Epithelial cell of proximal tubule (primary cell): Measurements from ENCODE around the gene LRRN2. TPM values are rescaled to one million over a fixed set of nuclear protein-coding genes. Genes with fewer than 3 reads are reported as not detected.

ENCODE experiments used
- DNase-seq: peaks from one replicate; pipeline ENCODE4 v3.0.0-alpha.2; 2011; ENCODE audit warnings: low read depth
- H3K4me3 ChIP-seq: 2 replicates; pipeline ENCODE4 v1.5.1; 2011; ENCODE audit warnings: low read depth, mild to moderate bottlenecking, low read length
- total RNA-seq: library from RNA; depleted of rRNA; stranded (reverse); fragments of >200 nt; gene quantifications from 2 replicates; pipeline ENCODE4 v1.2.3, GENCODE V29; 2015
- TF ChIP-seq, protein P1 (sequence below): conservative IDR thresholded peaks from 2 replicates; pipeline ENCODE4 v1.5.1; 2012; ENCODE audit warnings: low read depth, mild to moderate bottlenecking, low read length

The LRRN2 gene
- 1.1 and 5.4 TPM in 2 replicates for total RNA-seq

GRCh38 chr1:204685236-204686006 lies at the start of gene LRRN2:
LRRN2 (minus strand) TSS chr1:204685738; CDS start chr1:204619992, 65,746 bp downstream.
- no peak for DNase-seq
- H3K4me3 ChIP-seq, result peak within 1 kb of the TSS; percentile 40
- TF ChIP-seq, protein P1, sequence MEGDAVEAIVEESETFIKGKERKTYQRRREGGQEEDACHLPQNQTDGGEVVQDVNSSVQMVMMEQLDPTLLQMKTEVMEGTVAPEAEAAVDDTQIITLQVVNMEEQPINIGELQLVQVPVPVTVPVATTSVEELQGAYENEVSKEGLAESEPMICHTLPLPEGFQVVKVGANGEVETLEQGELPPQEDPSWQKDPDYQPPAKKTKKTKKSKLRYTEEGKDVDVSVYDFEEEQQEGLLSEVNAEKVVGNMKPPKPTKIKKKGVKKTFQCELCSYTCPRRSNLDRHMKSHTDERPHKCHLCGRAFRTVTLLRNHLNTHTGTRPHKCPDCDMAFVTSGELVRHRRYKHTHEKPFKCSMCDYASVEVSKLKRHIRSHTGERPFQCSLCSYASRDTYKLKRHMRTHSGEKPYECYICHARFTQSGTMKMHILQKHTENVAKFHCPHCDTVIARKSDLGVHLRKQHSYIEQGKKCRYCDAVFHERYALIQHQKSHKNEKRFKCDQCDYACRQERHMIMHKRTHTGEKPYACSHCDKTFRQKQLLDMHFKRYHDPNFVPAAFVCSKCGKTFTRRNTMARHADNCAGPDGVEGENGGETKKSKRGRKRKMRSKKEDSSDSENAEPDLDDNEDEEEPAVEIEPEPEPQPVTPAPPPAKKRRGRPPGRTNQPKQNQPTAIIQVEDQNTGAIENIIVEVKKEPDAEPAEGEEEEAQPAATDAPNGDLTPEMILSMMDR, result no peak

DNA sequence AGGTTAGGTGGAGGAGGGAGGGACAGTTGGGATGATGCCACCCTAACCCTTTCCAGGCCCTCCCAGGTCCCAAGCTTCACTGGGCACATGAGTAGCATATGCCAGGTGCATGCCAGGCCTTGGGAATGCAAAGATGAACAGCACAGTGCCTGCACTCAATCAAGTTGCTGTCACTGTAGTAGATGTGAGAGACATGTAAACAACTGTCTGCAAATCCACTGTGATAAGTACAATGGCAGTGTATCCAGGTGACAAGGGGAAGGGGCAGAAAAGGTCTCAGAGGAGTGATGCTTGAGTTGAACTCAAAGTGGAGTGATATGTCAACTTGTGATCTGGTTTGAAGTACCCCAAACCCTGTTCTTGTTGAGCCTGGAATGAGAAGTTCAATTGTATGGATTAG lies 49.5 kb upstream of the LRRN2 start:
- H3K4me3 ChIP-seq, result no peak overlapping the region
- no peak for DNase-seq
- TF ChIP-seq, protein P1, result no peak

GRCh38 chr1:204733869-204734596 lies 48.5 kb upstream of the LRRN2 start:
- H3K4me3 ChIP-seq, result no peak overlapping the region
- DNase-seq, result no peak
- TF ChIP-seq, protein P1, result no peak

GRCh38 chr1:204733289-204733688 lies 47.8 kb upstream of the LRRN2 start:
- H3K4me3 ChIP-seq, result no peak overlapping the region
- no peak for DNase-seq
- TF ChIP-seq, protein P1, result no peak

- DNase-seq, result no peak
- no peak overlapping the region for H3K4me3 ChIP-seq
- TF ChIP-seq, protein P1, result no peak
Observed at GRCh38 chr1:204731985-204732575, 46.5 kb upstream of the LRRN2 start.

DNA sequence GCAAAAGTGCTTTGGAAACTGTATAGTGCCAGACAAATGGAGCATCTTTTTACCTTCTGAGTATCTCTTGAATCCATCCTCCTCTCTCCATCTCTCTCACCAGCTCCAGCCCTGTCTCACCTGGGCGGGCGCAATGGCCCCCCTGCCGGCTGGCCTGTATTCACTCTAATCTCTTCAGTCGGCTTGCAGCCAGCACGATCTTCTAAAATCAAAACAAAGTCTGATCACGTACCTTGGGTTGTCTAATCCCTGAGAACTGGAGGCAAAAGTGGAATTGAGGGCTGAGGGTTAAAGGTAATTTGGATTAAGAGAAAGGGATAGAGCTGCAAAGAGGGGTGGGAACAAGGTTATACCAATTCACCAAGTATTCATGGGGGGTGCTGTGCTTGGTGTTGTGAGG lies 46.0 kb upstream of the LRRN2 start:
- TF ChIP-seq, protein P1, result no peak
- H3K4me3 ChIP-seq, result no peak overlapping the region
- DNase-seq, result no peak
